D721Med (cell line): ENCODE measurements around the gene HDC.

Experiments
- DNase-seq: peaks from one replicate; pipeline ENCODE4 v3.0.0; 2011; ENCODE audit warnings: low spot score; ENCODE audit not compliant: insufficient read length
- FAIRE-seq: peaks from 2 replicates; lab custom pipeline; 2011; peaks lifted over from hg19 to GRCh38; lab: Jason Lieb, UNC
- CTCF ChIP-seq: IDR thresholded peaks from 2 replicates; pipeline ENCODE4 v1.5.1; 2012; ENCODE audit warnings: mild to moderate bottlenecking, control low read depth; ENCODE audit not compliant: insufficient read depth; ENCODE audit errors: missing control alignments

The HDC gene

GRCh38 chr15:50238255-50238654 lies 27.3 kb downstream of the HDC start:
- TF ChIP-seq CTCF, result no peak
- DNase-seq (no peak), FAIRE-seq (no peak)

GRCh38 chr15:50236433-50236832 lies 29.1 kb downstream of the HDC start:
- FAIRE-seq, result no peak
- DNase-seq, result no peak
- no peak for TF ChIP-seq CTCF

- DNase-seq (no peak), FAIRE-seq (no peak)
- no peak for TF ChIP-seq CTCF
Observed at GRCh38 chr15:50235794-50236193, 29.7 kb downstream of the HDC start.

GRCh38 chr15:50234764-50235163 lies 30.8 kb downstream of the HDC start:
- DNase-seq, result no peak
- TF ChIP-seq CTCF, result no peak
- no peak for FAIRE-seq

DNA sequence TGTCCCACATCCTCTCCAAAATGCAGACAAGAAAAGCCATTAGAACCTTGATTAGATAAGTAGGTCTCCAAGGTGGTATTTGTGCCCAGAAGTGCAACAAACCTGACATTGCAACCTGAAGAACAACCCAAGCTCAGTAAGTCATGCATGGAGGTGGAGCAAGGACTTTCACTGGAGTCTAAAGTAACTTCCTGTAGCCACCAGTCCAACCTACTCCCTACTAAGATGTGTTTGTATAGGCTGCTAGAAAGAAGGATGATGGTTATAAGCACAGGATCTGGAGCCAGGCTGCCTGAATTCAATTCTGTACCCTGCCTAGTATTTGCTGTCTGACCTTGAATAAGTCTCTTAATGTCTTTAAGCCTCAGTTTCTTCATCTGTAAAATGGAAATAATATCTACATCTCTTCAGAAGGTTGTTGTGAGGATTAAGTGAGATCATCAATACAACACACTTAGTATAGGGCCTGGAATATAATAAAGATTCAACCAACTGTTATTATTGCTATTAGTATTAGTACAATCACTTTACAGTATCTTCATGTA lies 32.3 kb downstream of the HDC start:
- FAIRE-seq, result no peak
- DNase-seq, result no peak
- TF ChIP-seq CTCF, result no peak

DNA sequence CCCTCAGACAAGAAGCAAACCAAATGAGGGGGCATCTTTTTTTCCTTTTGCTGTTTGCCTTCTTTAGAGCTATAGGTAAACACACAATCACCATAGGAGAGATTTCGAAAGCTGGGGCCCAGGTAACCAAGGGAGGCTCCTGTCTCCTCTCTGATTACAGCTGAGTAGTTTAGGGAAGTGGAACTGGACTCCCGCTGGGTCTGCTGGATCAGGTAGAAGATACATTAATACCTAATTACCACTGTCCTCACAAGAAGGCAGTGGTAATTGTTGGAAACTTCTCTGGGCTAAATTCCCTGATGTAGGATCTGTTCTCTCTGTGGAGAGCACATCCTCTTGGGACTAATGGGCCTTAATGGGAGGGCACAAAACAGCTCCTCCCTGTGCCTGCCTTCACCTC lies 32.7 kb downstream of the HDC start:
- no peak for TF ChIP-seq CTCF
- no peak for FAIRE-seq
- DNase-seq, result no peak

GRCh38 chr15:50231761-50232160 lies 33.8 kb downstream of the HDC start:
- no peak for FAIRE-seq
- DNase-seq, result no peak
- TF ChIP-seq CTCF, result no peak
